ENCODE measurements around the gene MYH14. TPM values are rescaled to one million over a fixed set of nuclear protein-coding genes. Genes with fewer than 3 reads are reported as not detected.

MYH14 gene
- total and polyA plus RNA-seq, 9 of the 15 experiments (the other 6 are each of a cell fraction or from before 2014, with no cell fraction given) = 0.04 to 0.86 (median 0.19) TPM; not detected in 2

DNA sequence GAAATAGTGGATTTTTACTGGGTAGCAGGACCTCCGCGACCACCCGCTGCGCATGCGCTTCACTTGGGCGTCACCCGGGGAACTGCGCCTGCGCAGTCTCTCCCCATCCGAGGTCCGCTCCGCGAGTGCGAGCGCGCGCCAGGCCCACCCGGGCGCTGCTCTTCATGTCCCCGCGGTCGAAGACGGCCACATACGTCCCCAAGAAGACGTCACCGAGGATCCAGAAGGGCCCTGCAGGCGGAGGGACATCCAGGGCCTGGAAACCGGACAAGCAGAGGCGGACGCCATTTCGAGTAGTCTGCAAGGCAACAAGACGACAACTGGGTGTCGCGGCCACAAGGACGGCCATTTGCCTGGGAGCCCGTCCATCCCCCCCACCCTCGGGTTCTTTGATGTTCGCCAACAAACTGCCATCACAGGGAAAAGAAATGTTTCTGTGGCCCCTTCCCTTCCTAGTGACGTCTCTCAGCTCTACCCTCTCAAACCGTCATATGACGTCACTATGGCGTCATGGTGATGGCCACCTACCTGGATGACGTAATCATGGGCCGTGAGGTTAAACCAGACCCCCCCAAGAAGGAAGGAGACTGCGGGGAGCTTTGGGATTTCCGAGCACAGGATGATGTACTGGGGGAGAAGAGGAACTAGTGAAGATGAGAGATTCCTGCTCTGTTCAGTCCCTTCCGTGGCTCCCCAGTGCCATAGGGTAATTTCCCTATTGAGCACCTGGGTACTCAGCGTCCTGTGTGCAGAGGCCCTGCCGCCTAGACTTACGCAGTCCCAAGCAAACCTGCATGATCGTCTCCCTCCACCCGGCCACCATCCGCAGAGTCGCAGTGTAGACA is 155.3 kb downstream of the MYH14 start (continued):
- TF ChIP-seq, protein P1, sequence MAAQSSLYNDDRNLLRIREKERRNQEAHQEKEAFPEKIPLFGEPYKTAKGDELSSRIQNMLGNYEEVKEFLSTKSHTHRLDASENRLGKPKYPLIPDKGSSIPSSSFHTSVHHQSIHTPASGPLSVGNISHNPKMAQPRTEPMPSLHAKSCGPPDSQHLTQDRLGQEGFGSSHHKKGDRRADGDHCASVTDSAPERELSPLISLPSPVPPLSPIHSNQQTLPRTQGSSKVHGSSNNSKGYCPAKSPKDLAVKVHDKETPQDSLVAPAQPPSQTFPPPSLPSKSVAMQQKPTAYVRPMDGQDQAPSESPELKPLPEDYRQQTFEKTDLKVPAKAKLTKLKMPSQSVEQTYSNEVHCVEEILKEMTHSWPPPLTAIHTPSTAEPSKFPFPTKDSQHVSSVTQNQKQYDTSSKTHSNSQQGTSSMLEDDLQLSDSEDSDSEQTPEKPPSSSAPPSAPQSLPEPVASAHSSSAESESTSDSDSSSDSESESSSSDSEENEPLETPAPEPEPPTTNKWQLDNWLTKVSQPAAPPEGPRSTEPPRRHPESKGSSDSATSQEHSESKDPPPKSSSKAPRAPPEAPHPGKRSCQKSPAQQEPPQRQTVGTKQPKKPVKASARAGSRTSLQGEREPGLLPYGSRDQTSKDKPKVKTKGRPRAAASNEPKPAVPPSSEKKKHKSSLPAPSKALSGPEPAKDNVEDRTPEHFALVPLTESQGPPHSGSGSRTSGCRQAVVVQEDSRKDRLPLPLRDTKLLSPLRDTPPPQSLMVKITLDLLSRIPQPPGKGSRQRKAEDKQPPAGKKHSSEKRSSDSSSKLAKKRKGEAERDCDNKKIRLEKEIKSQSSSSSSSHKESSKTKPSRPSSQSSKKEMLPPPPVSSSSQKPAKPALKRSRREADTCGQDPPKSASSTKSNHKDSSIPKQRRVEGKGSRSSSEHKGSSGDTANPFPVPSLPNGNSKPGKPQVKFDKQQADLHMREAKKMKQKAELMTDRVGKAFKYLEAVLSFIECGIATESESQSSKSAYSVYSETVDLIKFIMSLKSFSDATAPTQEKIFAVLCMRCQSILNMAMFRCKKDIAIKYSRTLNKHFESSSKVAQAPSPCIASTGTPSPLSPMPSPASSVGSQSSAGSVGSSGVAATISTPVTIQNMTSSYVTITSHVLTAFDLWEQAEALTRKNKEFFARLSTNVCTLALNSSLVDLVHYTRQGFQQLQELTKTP (IDR thresholded peaks at IDR 0.05; ENCODE audit: low read depth in 1 of 2, partially characterized antibody in 2 of 2) = peak in 1 of 2 experiments; percentile 29
- TF ChIP-seq, protein P2, sequence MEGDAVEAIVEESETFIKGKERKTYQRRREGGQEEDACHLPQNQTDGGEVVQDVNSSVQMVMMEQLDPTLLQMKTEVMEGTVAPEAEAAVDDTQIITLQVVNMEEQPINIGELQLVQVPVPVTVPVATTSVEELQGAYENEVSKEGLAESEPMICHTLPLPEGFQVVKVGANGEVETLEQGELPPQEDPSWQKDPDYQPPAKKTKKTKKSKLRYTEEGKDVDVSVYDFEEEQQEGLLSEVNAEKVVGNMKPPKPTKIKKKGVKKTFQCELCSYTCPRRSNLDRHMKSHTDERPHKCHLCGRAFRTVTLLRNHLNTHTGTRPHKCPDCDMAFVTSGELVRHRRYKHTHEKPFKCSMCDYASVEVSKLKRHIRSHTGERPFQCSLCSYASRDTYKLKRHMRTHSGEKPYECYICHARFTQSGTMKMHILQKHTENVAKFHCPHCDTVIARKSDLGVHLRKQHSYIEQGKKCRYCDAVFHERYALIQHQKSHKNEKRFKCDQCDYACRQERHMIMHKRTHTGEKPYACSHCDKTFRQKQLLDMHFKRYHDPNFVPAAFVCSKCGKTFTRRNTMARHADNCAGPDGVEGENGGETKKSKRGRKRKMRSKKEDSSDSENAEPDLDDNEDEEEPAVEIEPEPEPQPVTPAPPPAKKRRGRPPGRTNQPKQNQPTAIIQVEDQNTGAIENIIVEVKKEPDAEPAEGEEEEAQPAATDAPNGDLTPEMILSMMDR (IDR thresholded peaks at IDR 0.05 in 2 of 3, conservative IDR thresholded peaks at IDR 0.05 in 1 of 3; ENCODE audit: insufficient read depth in 2 of 3, low read depth in 1 of 3, low read length in 3 of 3) = no peak
- TF ChIP-seq FOXK2 (conservative IDR thresholded peaks at IDR 0.05 in 1 of 2, IDR thresholded peaks at IDR 0.05 in 1 of 2; ENCODE audit: low read depth in 2 of 2) = peak in 1 of 2 experiments; percentile 61; a peak in 3 of 4 replicates
- TF ChIP-seq SMARCE1 (IDR thresholded peaks at IDR 0.05) = peak; percentile 11; the same call in 1 of the 2 replicates
- TF ChIP-seq SREBF1 (IDR thresholded peaks at IDR 0.05; ENCODE audit: borderline replicate concordance, low read depth, low read length) = no peak
- no peak for TF ChIP-seq SIN3B (IDR thresholded peaks at IDR 0.05; ENCODE audit: low read depth)
- no peak for TF ChIP-seq ETV1 (tag; conservative IDR thresholded peaks at IDR 0.05; ENCODE audit: low read depth)
- no peak for TF ChIP-seq FUS (optimal IDR thresholded peaks at IDR 0.05; ENCODE audit: low read depth, low read length)
- TF ChIP-seq, protein P3, sequence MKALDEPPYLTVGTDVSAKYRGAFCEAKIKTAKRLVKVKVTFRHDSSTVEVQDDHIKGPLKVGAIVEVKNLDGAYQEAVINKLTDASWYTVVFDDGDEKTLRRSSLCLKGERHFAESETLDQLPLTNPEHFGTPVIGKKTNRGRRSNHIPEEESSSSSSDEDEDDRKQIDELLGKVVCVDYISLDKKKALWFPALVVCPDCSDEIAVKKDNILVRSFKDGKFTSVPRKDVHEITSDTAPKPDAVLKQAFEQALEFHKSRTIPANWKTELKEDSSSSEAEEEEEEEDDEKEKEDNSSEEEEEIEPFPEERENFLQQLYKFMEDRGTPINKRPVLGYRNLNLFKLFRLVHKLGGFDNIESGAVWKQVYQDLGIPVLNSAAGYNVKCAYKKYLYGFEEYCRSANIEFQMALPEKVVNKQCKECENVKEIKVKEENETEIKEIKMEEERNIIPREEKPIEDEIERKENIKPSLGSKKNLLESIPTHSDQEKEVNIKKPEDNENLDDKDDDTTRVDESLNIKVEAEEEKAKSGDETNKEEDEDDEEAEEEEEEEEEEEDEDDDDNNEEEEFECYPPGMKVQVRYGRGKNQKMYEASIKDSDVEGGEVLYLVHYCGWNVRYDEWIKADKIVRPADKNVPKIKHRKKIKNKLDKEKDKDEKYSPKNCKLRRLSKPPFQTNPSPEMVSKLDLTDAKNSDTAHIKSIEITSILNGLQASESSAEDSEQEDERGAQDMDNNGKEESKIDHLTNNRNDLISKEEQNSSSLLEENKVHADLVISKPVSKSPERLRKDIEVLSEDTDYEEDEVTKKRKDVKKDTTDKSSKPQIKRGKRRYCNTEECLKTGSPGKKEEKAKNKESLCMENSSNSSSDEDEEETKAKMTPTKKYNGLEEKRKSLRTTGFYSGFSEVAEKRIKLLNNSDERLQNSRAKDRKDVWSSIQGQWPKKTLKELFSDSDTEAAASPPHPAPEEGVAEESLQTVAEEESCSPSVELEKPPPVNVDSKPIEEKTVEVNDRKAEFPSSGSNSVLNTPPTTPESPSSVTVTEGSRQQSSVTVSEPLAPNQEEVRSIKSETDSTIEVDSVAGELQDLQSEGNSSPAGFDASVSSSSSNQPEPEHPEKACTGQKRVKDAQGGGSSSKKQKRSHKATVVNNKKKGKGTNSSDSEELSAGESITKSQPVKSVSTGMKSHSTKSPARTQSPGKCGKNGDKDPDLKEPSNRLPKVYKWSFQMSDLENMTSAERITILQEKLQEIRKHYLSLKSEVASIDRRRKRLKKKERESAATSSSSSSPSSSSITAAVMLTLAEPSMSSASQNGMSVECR (CRISPR knock-in tag; IDR thresholded peaks at IDR 0.05) = peak; percentile 44; the same call in 1 of the 2 replicates
- no peak for TF ChIP-seq NR2C1 (IDR thresholded peaks at IDR 0.05)
- TF ChIP-seq NR2C1 (tag; IDR thresholded peaks at IDR 0.05) = peak; percentile 52; the same call in 1 of the 2 replicates
- TF ChIP-seq TAF15 (IDR thresholded peaks at IDR 0.05; ENCODE audit: low read depth, low read length) = no peak
- no peak for TF ChIP-seq ZNF217 (CRISPR knock-in tag; IDR thresholded peaks at IDR 0.05)
- 0 out of 2 replicates have a peak, but pooled peaks have one; percentile 23 for TF ChIP-seq SMARCA4 (IDR thresholded peaks at IDR 0.05)
- TF ChIP-seq SIRT6 (IDR thresholded peaks at IDR 0.05; ENCODE audit: low read depth, low read length) = no peak
- peak; percentile 94 for TF ChIP-seq JUN (IDR thresholded peaks at IDR 0.05; ENCODE audit: borderline replicate concordance, low read depth, low read length)
- peak; percentile 97 for TF ChIP-seq JUN (CRISPR knock-in tag; IDR thresholded peaks at IDR 0.05; ENCODE audit: borderline replicate concordance)

All from K562 (cell line).